AG20443 (cell line): ENCODE results near the gene INSYN2B.
"Not testable (repeated sequence)": the region's sequence is repeated elsewhere in the genome, so short reads cannot be mapped to it uniquely, and the experiment has no call there.

ENCODE experiments used
- DNase-seq: peaks from one replicate; pipeline ENCODE4 v3.0.0; 2012; ENCODE audit warnings: low spot score, mixed read lengths

The INSYN2B gene

DNA sequence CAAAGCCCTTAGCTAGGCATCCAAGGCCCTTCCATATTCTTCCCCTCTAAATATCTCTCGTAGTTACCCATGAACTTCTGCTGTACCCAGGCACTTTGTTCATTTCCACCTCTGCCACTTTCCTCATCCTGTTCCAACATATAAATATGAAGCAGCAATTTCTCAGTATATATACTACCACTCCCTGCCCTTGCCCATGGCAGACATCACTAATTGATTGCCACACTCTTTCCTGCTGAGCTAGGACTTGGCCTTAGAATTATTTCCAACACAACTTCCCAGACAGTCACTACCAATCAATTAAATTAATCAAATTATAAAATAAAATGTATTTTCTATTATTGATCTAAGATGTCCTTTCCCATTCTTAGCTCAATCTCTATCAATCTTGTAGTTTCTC is 8.5 kb downstream of the INSYN2B start:
- DNase-seq: no peak

- DNase-seq: peak; percentile 85
Measured at GRCh38 chr5:169970911-169971765, 9.2 kb downstream of the INSYN2B start.

DNA sequence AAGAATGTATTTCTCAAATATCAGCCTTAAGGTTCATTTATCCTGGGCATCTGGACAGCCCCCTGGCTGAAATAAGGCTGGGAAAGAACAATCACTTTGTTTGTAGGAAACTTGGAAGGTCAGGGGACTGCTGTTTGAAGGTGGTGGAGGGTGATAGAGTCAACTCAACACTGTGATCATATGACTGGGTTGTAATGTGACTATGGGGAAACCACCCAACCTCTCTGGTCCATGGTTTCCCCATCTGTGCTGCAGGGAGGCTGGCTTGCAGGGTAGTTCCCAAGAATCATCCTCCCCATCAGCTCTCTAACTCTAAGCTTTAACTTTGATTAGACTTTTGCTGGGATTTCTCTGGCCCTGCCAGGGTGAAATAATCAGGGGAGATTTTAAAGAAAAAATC is 10.0 kb downstream of the INSYN2B start:
- no peak for DNase-seq

DNA sequence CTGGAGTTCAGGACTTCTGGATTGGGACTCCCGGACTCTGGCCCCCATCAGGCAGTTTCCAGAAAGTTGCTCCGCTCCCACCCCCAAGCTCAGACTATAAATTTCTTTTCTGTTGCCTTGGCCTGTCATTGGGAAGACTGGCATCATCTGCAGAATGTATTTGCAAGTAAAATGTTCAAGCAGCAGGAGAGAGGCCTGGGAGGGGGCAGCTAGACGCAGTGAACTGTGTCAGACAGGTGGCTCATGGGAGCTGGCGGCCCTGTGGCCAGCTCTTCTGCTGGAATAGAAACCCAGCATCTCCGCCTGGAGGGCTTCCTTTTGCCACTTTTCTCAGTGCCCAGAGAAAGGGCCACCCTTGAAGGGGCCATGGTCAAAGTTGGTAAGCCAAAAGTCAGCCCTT is 16.0 kb downstream of the INSYN2B start:
- no peak for DNase-seq

GRCh38 chr5:169960659-169961058 is 19.6 kb downstream of the INSYN2B start:
- DNase-seq: no peak

- no peak for DNase-seq
Measured at GRCh38 chr5:169958278-169958677, 22.0 kb downstream of the INSYN2B start.

DNA sequence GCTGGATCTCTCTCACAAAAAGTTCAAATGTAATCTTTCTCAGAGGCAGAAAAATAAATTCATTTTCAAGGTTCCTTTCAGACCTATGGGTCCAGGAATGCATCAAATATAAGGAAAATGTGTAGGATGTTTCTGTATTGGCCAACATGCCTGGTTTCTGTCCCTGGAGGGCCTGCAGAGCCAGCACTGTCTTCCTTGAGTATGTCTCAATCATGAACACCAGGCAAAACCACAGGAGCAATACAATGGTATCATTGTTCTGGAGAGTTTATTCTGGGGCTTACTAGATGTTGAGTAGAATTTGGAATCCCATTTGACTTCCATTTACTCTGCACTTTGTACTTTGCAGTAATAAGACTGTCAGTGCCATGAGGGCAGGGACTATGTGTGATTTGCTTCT is 23.5 kb downstream of the INSYN2B start:
- DNase-seq: peak; percentile 32

GRCh38 chr5:169956126-169956525 is 24.2 kb downstream of the INSYN2B start:
- no peak for DNase-seq

DNA sequence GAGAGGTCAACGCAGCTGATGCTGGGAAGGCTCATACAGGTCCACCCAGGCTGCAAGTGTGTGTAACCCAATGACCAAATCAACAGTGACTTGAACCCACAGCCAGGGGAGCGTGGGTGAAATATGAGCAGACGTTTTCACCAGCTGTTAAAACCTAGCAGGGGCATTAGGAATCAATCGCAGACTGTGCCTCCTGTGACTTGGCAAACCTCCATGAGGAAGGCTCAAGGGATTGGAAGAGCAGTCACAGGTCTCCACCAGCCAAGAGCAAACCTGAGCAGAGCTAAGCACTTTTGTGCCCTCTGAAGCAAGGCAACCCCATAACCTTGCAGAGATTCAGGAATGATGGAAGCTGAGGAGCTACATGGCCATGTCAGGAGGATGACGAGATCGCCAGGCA is 25.5 kb downstream of the INSYN2B start:
- DNase-seq: no peak

GRCh38 chr5:169953196-169953595 is 27.1 kb downstream of the INSYN2B start:
- DNase-seq: not testable (repeated sequence)

DNA sequence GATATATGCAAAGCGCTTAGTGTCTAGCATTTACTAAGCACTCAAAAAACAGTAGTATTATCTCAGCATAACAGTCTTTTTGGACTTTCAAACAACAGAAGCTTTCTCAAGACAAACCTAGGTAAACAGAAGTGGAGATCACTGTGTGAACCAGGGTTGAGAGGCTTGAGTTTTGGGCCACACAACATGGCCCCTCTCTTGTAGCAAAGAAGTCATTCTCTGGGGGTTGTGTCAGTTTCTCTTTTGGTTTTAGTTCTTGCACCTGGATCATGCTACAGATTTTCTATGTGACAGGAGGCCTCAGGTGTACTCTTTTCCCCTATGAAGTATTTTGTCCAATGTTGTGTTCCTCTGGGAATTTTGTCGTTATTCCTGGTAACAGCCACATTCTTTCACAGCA is 30.0 kb downstream of the INSYN2B start:
- no peak for DNase-seq

DNA sequence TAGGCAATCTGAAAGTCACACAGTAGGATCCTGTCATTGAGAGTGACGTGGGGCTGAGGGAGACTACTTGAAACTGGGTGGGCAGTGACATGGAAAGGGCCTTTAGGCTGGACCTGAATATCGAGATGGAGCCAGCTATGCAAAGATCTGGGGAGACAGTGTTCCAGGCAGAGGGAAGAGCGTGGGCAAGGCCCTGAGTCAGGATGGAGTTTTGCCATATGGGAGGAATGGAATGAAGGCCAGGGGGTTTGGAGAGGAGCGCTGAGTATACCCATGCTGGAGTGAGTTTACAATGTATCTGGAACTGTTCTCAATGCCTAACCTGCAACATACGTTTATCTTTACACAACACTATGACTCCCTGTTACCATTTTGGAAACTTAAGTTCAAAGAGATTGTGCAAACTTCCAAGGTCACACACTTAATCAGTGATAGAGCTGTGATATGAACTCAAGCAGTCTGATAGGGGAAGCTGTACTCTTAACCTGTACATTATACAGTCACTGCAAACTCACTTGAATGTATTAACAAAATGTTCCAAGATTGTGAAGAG is 33.5 kb downstream of the INSYN2B start:
- no peak for DNase-seq

- DNase-seq: peak; percentile 91
Measured at GRCh38 chr5:169945831-169946261, 34.4 kb downstream of the INSYN2B start.

- no peak for DNase-seq
Measured at GRCh38 chr5:169944922-169945680, 35.2 kb downstream of the INSYN2B start.

DNA sequence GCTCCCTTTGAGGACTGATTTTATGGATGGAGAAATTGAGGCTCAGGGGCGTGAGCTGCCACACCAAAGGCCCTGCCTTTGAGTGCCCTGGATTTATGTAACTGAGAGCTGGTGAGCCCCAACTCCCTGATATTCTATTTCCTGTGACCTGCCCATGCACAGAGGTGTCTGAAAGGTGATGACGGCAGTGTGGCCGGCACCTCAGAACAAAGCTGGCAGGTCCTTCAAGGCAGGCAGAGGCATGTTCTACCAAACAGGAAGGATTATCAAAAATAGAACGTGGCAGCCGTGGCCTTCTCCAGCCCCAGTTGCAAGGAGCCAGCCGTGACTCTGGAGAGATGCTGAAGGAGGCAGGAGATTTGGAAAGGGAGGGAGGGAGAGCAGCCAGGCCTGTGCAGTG is 36.2 kb downstream of the INSYN2B start:
- DNase-seq: no peak

- no peak for DNase-seq
Measured at GRCh38 chr5:169943026-169943425, 37.3 kb downstream of the INSYN2B start.

DNA sequence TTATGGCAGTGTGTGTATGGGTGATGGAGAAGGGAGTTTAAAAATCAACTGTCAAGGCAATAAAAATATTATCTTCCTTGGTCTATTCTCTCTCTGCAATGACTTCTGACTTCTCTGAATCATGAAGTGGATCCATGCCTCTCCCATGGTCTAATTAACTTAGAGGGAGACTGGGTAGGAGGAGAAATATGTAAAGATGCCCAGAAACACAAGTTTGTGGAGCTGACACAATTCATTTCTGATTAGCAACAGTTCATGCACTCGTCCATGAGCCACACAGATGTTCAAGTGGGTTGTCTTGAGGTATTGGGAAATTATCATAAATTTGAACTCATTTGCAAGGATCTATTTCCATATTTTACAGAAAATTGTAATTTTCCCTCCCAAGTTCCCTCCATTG is 38.1 kb downstream of the INSYN2B start:
- DNase-seq: peak; percentile 50

GRCh38 chr5:169941542-169941941 is 38.8 kb downstream of the INSYN2B start:
- peak; percentile 43 for DNase-seq

GRCh38 chr5:169939731-169940130 is 40.6 kb downstream of the INSYN2B start:
- DNase-seq: no peak

GRCh38 chr5:169938439-169938838 is 41.9 kb downstream of the INSYN2B start:
- no peak for DNase-seq

DNA sequence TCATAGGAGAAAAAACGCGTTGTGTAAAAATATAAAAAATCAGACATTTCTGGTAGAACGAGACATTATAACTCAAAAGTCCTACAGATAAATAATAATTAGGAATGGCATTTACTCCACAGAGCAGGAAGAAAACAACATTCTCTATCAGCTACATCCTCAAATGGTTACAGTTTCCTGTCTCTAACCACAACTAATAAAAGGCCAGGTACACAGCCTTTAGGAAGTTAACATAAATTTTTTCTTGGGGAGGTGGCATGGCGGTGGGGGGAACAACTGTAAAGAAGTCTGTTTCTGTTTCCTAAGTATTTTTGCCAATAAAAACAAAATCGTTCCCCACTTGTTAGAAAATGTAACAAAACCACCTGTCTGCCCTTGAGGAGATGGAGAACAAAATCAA is 44.5 kb downstream of the INSYN2B start:
- no peak for DNase-seq

DNA sequence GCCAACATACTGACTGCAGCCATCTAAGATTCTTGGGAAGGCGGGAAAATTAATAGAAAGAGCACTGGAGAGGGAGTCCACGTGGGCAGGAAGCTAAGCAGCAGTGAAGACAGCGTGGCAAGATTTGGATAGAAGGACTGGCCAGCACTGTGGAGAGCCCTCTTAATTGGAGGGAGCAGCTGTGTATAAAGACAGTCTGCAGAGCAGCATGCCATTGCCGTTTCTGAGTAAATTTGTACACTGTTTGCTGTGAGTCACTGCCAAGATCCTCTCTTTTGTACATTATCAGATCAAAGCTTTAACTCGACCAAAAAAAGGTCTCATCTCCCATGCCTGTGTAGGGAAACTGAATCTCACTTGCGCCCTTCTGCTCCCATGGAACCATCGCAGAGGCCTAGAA is 45.3 kb downstream of the INSYN2B start:
- DNase-seq: peak; percentile 38

- DNase-seq: no peak
Measured at GRCh38 chr5:169933616-169934015, 46.7 kb downstream of the INSYN2B start.
